Cardiac fibroblast (primary cell): ENCODE measurements around the gene NUDT14.

Experiments used
- DNase-seq, 2 donors: peaks; one replicate each; pipeline versions ENCODE4 v3.0.0 to v3.0.0-alpha.2; 2010; ENCODE audit warnings: low read depth in 2 of 2
- H3K4me3 ChIP-seq, 2 donors: replicated peaks in 1 of 2; 1 replicate in 1 of 2; 2 replicates in 1 of 2; pipeline ENCODE4 v1.5.1; 2011; ENCODE audit warnings: low read depth in 2 of 2, low read length in 2 of 2, mild to moderate bottlenecking in 2 of 2, moderate library complexity in 1 of 2
- TF ChIP-seq, protein P1 (sequence below): IDR thresholded peaks from one replicate; pipeline ENCODE4 v1.5.1; 2011; ENCODE audit warnings: low read depth, mild to moderate bottlenecking, low read length, inconsistent platforms

The NUDT14 gene

GRCh38 chr14:105204206-105204930, 23.3 kb upstream of the NUDT14 start:
- TF ChIP-seq, protein P1, sequence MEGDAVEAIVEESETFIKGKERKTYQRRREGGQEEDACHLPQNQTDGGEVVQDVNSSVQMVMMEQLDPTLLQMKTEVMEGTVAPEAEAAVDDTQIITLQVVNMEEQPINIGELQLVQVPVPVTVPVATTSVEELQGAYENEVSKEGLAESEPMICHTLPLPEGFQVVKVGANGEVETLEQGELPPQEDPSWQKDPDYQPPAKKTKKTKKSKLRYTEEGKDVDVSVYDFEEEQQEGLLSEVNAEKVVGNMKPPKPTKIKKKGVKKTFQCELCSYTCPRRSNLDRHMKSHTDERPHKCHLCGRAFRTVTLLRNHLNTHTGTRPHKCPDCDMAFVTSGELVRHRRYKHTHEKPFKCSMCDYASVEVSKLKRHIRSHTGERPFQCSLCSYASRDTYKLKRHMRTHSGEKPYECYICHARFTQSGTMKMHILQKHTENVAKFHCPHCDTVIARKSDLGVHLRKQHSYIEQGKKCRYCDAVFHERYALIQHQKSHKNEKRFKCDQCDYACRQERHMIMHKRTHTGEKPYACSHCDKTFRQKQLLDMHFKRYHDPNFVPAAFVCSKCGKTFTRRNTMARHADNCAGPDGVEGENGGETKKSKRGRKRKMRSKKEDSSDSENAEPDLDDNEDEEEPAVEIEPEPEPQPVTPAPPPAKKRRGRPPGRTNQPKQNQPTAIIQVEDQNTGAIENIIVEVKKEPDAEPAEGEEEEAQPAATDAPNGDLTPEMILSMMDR, result no peak
- peak in 1 of 2 donors; percentile 38 for DNase-seq
- no peak overlapping the region for H3K4me3 ChIP-seq

GRCh38 chr14:105203701-105204100, 22.6 kb upstream of the NUDT14 start:
- no peak overlapping the region for H3K4me3 ChIP-seq
- no peak for DNase-seq
- TF ChIP-seq, protein P1, result no peak

GRCh38 chr14:105203057-105203531, 22.0 kb upstream of the NUDT14 start:
- TF ChIP-seq, protein P1, result peak; percentile 92
- no peak overlapping the region for H3K4me3 ChIP-seq
- peak; percentile 69 to 74 for DNase-seq

- TF ChIP-seq, protein P1, result no peak
- no peak for DNase-seq
- no peak overlapping the region for H3K4me3 ChIP-seq
Observed at GRCh38 chr14:105201925-105202513, 20.9 kb upstream of the NUDT14 start.

DNA sequence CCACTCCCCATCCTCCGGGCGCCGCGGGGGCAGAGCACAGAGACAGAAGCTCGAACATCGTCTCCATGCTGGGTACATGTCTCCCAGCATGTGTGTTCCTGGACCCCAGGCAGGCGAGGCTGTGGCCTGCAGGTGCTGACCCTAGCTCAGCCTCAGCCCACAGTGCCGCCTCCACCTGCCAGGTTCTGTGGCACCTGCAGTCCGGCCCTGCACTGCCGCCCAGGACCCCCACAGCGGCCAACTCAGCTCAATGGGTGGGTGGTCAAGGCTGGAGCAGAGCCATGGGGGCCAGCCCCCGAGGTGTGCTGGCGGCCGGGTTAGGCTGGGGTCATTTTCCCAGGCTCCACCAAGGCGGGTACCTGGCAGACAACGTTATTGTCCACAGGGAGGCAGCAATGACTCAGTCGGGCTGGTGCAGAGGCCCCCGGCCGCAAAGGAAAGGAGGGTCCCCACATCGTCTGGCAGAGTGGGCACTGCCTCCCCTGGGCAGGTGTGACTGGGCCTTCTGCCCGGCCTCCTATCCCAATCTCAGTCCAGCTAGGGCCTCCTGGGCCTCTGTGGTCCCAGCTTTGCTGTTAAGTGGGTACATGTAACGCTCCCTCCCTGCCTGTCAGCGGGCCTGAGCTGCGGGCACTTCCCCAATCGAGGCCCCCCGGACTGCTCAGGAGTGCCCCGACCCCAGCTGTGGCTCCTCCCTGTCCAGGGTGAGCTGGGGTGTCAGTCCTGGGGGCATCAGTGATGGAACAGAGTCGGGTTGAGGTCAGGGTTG, 20.2 kb upstream of the NUDT14 start:
- H3K4me3 ChIP-seq, result no peak overlapping the region
- DNase-seq, result no peak
- TF ChIP-seq, protein P1, result no peak

- TF ChIP-seq, protein P1, result no peak
- H3K4me3 ChIP-seq, result no peak overlapping the region
Observed at GRCh38 chr14:105200641-105201040, 19.5 kb upstream of the NUDT14 start.

More at GRCh38 chr14:105200641-105201040, 19.5 kb upstream of the NUDT14 start:
- no peak for DNase-seq
